Parathyroid adenoma (tissue), 2 donors: Measurements from ENCODE around the gene EML6.

Experiments used
- H2AFZ ChIP-seq: fragments of 300-600 bp; sonication (generic); one replicate; pipeline ENCODE4 v1.7.0; 2017; ENCODE audit warnings: antibody characterized with exemption, mild to moderate bottlenecking
- H3K27ac ChIP-seq: fragments of 300-600 bp; sonication (generic); one replicate; pipeline ENCODE4 v1.7.0; 2017
- H3K27me3 ChIP-seq: fragments of 300-600 bp; sonication (generic); one replicate; pipeline ENCODE4 v1.7.0; 2017; ENCODE audit warnings: low read length; ENCODE audit not compliant: control insufficient read depth, insufficient read depth
- H3K36me3 ChIP-seq: fragments of 300-600 bp; sonication (generic); one replicate; pipeline ENCODE4 v1.7.0; 2017; ENCODE audit warnings: low read length; ENCODE audit not compliant: control insufficient read depth, insufficient read depth
- H3K4me1 ChIP-seq: fragments of 300-600 bp; sonication (generic); one replicate; pipeline ENCODE4 v1.7.0; 2017; ENCODE audit warnings: control low read depth
- H3K4me2 ChIP-seq: fragments of 300-600 bp; sonication (generic); one replicate; pipeline ENCODE4 v1.7.0; 2017; ENCODE audit warnings: low read length
- H3K4me3 ChIP-seq: fragments of 300-600 bp; sonication (generic); one replicate; pipeline ENCODE4 v1.7.0; 2017; ENCODE audit warnings: low read depth, low read length
- H3K79me2 ChIP-seq: fragments of 300-600 bp; sonication (generic); one replicate; pipeline ENCODE4 v1.7.0; 2017; ENCODE audit warnings: control low read depth
- H3K9ac ChIP-seq: fragments of 300-600 bp; sonication (generic); one replicate; pipeline ENCODE4 v1.7.0; 2017; ENCODE audit warnings: mild to moderate bottlenecking
- H3K9me3 ChIP-seq: fragments of 300-600 bp; sonication (generic); one replicate; pipeline ENCODE4 v1.7.0; 2017; ENCODE audit warnings: low read length; ENCODE audit not compliant: control insufficient read depth
- TF ChIP-seq, protein P1 (sequence below): fragments of 300-600 bp; sonication (generic); IDR thresholded peaks from one replicate; pipeline ENCODE4 v1.7.0; 2017; ENCODE audit warnings: antibody characterized with exemption, mild to moderate bottlenecking
- donor health status: primary hyperparathyroidism.

Gene EML6

DNA sequence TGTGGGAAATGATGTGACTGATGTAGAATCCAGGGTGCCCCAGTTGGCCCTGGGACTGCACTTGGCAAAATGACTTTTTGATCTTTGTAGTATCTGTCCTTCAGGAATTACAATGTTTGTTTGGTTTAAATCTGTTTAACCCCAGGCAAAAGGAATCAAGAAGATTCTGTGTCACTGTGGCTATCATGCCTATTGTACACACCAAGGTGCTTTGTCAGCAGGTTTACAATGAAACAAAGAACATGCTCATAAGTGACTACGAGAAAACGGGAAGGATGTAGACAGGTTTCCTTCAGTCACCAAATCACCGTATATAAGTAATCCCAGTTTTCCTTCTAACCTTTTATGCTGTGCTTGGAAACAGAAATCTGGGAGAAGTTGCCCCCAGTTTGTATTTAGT lies 217.3 kb downstream of the EML6 start:
- Histone ChIP-seq H3K36me3 (no peaks in the 10 kb centered on the region), H3K4me3 (no peak overlapping the region), H3K27ac (no peak overlapping the region), H3K79me2 (no peaks in the 10 kb centered on the region), H3K4me2 (no peak overlapping the region), H2AFZ (no peak overlapping the region), H3K9ac (no peak overlapping the region), H3K9me3 (no peaks in the 10 kb centered on the region), H3K4me1 (no peaks in the 10 kb centered on the region), H3K27me3 (no peaks in the 10 kb centered on the region)
- TF ChIP-seq, protein P1, sequence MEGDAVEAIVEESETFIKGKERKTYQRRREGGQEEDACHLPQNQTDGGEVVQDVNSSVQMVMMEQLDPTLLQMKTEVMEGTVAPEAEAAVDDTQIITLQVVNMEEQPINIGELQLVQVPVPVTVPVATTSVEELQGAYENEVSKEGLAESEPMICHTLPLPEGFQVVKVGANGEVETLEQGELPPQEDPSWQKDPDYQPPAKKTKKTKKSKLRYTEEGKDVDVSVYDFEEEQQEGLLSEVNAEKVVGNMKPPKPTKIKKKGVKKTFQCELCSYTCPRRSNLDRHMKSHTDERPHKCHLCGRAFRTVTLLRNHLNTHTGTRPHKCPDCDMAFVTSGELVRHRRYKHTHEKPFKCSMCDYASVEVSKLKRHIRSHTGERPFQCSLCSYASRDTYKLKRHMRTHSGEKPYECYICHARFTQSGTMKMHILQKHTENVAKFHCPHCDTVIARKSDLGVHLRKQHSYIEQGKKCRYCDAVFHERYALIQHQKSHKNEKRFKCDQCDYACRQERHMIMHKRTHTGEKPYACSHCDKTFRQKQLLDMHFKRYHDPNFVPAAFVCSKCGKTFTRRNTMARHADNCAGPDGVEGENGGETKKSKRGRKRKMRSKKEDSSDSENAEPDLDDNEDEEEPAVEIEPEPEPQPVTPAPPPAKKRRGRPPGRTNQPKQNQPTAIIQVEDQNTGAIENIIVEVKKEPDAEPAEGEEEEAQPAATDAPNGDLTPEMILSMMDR: no peak

DNA sequence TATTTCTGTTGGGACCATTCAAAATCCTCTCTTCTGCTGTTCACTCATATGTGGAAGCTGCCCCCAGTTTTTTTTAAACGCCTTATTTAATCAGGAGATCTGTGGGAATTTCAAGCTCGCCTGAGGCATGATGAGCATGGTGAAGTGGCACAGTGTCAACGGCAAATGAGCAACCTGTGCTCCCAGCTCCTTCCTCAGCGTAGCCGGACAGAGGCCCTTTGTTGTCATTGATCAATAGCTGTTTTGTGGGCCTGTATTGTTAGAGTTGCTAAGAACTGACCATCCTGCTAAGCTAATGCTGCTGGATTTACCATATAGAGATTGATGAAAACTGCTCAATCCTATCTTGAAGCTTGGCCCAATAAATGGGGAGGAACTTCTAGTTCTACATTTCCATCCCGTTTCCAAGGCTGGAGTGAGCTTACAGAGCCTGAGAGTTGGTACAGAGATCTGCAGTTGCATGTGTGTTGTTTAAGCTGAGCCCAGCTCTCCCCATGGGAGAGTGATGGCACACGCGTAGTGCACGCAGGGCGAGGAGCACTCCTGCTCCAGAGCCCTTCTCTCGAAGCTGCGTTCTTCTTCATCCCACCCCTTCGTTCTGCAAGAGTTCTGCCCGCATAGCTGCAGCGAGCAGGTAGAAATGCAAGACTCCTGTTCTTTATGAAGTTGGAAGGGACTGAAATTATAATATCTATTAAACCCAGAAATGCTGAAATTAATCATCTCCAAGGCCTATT lies 218.0 kb downstream of the EML6 start:
- no peak overlapping the region for H2AFZ ChIP-seq
- no peak overlapping the region for H3K4me3 ChIP-seq
- no peak overlapping the region for H3K9ac ChIP-seq
- no peak overlapping the region for H3K4me2 ChIP-seq
- TF ChIP-seq, protein P1: no peak
- H3K79me2 ChIP-seq: no peaks in the 10 kb centered on the region
- no peak overlapping the region for H3K27ac ChIP-seq
- no peaks in the 10 kb centered on the region for H3K27me3 ChIP-seq
- H3K9me3 ChIP-seq: no peaks in the 10 kb centered on the region
- no peaks in the 10 kb centered on the region for H3K4me1 ChIP-seq
- H3K36me3 ChIP-seq: no peaks in the 10 kb centered on the region

DNA sequence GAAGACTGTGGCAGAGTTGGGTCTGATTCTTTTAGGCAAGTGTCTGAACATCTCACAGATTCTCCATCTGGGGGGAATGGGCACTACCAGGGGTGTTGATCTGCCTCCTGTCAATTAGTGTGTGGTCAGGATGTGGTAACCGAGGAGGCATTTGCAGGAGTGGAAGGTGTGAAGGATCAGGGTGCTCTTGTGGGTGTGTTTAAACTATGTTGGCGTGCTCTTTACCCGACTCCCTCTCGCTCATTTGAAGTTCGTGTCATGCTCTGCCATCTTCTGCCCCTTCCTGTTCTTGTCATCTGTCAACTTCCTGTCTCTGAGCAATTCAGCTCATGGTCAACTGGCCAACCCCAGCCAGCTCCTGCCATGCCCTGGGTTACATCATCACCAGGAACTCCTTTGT lies 218.9 kb downstream of the EML6 start:
- Histone ChIP-seq H3K4me2 (no peak overlapping the region), H3K27ac (no peak overlapping the region), H3K36me3 (no peaks in the 10 kb centered on the region), H3K79me2 (no peaks in the 10 kb centered on the region), H3K27me3 (no peaks in the 10 kb centered on the region), H3K4me1 (no peaks in the 10 kb centered on the region), H3K9ac (no peak overlapping the region), H3K9me3 (no peaks in the 10 kb centered on the region), H2AFZ (no peak overlapping the region), H3K4me3 (no peak overlapping the region)
- TF ChIP-seq, protein P1: no peak

DNA sequence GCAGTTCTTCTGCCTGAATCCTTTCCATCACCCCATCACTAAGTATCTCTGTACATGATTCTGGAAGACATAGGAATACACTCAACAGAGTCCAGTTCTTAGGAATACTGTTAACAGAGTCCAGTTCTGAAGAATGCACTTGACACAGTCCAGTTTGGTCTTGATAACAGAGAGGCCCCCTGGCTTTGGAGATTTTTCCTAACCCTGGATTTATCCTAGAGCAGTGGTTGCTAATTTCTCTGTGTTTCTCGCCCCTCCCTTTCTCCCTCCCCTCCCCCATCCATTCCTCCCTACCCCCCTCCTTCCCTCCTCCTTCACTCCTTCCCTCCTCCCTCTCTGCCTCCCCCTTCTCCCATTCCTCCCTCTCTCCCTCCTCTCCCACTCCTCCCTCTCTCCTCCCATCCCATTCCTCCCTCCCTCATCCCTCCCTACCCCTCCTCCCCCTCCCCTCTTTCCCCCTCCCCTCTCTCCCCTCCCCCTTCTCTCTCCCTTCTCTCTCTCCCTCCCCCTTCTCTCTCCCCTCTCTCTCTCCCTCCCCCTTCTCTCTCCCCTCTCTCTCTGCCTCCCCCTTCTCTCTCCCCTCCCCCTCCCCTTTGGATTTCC lies 221.4 kb downstream of the EML6 start:
- no peak overlapping the region for H2AFZ ChIP-seq
- H3K4me3 ChIP-seq: no peak overlapping the region
- H3K79me2 ChIP-seq: no peaks in the 10 kb centered on the region
- no peak overlapping the region for H3K27ac ChIP-seq
- H3K4me1 ChIP-seq: no peaks in the 10 kb centered on the region
- no peak overlapping the region for H3K4me2 ChIP-seq
- no peak overlapping the region for H3K9ac ChIP-seq
- H3K27me3 ChIP-seq: no peaks in the 10 kb centered on the region
- TF ChIP-seq, protein P1: no peak
- H3K9me3 ChIP-seq: no peaks in the 10 kb centered on the region
- H3K36me3 ChIP-seq: no peaks in the 10 kb centered on the region
